A673 (cell line): ENCODE data around the gene MBD5.

Experiments used
- CTCF ChIP-seq: fragments of 300-800, 200-600 bp; sonication (generic); conservative IDR thresholded peaks from 2 replicates; pipeline ENCODE4 v1.5.1; 2017; ENCODE audit warnings: low read depth, mild to moderate bottlenecking, antibody characterized with exemption, low read length, moderate library complexity, mixed read lengths
- EZH2 ChIP-seq: fragments of 200-600 bp; sonication (generic); IDR thresholded peaks from 2 replicates; pipeline ENCODE4 v1.6.1; 2017; ENCODE audit warnings: borderline replicate concordance, low read depth, mild to moderate bottlenecking, mixed read lengths, antibody characterized with exemption, low read length; ENCODE audit not compliant: poor library complexity, severe bottlenecking

GRCh38 chr2:148495586-148495985, 474.7 kb downstream of the MBD5 start:
- TF ChIP-seq EZH2, result no peak
- no peak for TF ChIP-seq CTCF
